Activated CD8-positive, alpha-beta T cell treated with anti-CD3 and anti-CD28 coated beads for 36 hours (primary cell): ENCODE measurements around the gene KRT28. TPM values are rescaled to one million over a fixed set of nuclear protein-coding genes. Genes with fewer than 3 reads are reported as not detected.

Source experiments
- ATAC-seq: fragments of 200-7000 bp; cut with Tn5 transposase; one replicate; pipeline ENCODE4 v1.10.0; 2021; ENCODE audit warnings: mild to moderate bottlenecking, moderate library complexity
- CTCF ChIA-PET: fragments of 350-600 bp; sonication (Branson Sonifier 250); formaldehyde crosslinking; loops from one replicate; lab custom pipeline; 2021; ENCODE audit warnings: antibody characterized with exemption; lab: Charles Lee
- POLR2A ChIA-PET: fragments of 350-600 bp; sonication (Branson Sonifier 250); formaldehyde crosslinking; loops from one replicate; lab custom pipeline; 2021; ENCODE audit warnings: antibody characterized with exemption; lab: Charles Lee
- DNase-seq: peaks from one replicate; pipeline ENCODE4 v3.0.0-alpha.2; 2020
- H3K27ac Mint-ChIP-seq: one replicate; pipeline ENCODE4 v1.8.0; 2021; ENCODE audit warnings: mild to moderate bottlenecking, mixed read lengths
- H3K27me3 Mint-ChIP-seq: one replicate; pipeline ENCODE4 v1.8.0; 2021; ENCODE audit warnings: mixed read lengths
- H3K36me3 Mint-ChIP-seq: one replicate; pipeline ENCODE4 v1.8.0; 2021; ENCODE audit warnings: low read depth, mixed read lengths
- H3K4me1 Mint-ChIP-seq: one replicate; pipeline ENCODE4 v1.8.0; 2021; ENCODE audit warnings: low read depth, mixed read lengths
- H3K4me3 Mint-ChIP-seq: one replicate; pipeline ENCODE4 v1.8.0; 2021; ENCODE audit warnings: mild to moderate bottlenecking, moderate library complexity, mixed read lengths
- H3K9me3 Mint-ChIP-seq: one replicate; pipeline ENCODE4 v1.8.0; 2021; ENCODE audit warnings: mixed read lengths
- intact Hi-C: fragments of 100-400 bp; cut with micrococcal nuclease; formaldehyde crosslinking; loops from one replicate; pipeline ENCODE4 v1.10.0; 2022
- total RNA-seq, 2 experiments: library from RNA; stranded (reverse); gene quantifications; one replicate each; pipeline ENCODE4 v1.2.3, GENCODE V29; 2021
- TF ChIP-seq, protein P1 (sequence below): fragments of 200-600 bp; IDR thresholded peaks from one replicate; pipeline ENCODE4 v1.8.0; 2022; ENCODE audit warnings: antibody characterized with exemption, mild to moderate bottlenecking

KRT28 gene
- total RNA-seq, 2 experiments from 2014 or later: not detected

DNA sequence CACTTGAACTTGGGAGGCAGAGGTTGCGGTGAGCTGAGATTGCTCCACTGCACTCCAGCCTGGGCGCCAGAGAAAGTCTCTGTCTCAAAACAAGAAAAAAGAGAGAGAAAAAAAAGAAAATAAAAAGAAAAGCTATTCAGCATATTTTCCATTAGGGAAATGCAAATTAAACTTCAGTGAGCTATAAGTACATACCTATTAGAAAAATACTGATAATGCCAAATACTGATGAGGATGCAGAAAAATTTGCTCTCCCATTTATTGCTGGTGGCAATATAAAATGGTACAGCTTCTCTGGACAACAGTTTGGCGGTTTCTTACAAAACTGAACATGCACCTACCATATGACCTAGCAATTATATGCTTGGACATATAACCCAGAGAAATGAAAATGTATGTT is 12.9 kb upstream of the KRT28 start:
- intact Hi-C loops: no loop called here
- H3K4me3 Mint-ChIP-seq: no peak overlapping the region
- H3K27ac Mint-ChIP-seq: no peak overlapping the region
- peaks cover 46% of the 10 kb centered on the region for H3K27me3 Mint-ChIP-seq
- ChIA-PET CTCF (interaction anchor here (1.2 kb wide), 1 partner anchor 9 kb away, joined by 6 read pairs; no protein-coding TSS in a partner anchor), POLR2A (no interaction called here)
- H3K9me3 Mint-ChIP-seq: no peaks in the 10 kb centered on the region
- ATAC-seq: no peak
- no peak for DNase-seq
- peaks cover 3% of the 10 kb centered on the region for H3K4me1 Mint-ChIP-seq
- TF ChIP-seq, protein P1, sequence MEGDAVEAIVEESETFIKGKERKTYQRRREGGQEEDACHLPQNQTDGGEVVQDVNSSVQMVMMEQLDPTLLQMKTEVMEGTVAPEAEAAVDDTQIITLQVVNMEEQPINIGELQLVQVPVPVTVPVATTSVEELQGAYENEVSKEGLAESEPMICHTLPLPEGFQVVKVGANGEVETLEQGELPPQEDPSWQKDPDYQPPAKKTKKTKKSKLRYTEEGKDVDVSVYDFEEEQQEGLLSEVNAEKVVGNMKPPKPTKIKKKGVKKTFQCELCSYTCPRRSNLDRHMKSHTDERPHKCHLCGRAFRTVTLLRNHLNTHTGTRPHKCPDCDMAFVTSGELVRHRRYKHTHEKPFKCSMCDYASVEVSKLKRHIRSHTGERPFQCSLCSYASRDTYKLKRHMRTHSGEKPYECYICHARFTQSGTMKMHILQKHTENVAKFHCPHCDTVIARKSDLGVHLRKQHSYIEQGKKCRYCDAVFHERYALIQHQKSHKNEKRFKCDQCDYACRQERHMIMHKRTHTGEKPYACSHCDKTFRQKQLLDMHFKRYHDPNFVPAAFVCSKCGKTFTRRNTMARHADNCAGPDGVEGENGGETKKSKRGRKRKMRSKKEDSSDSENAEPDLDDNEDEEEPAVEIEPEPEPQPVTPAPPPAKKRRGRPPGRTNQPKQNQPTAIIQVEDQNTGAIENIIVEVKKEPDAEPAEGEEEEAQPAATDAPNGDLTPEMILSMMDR: no peak
- H3K36me3 Mint-ChIP-seq: peaks cover 13% of the 10 kb centered on the region

DNA sequence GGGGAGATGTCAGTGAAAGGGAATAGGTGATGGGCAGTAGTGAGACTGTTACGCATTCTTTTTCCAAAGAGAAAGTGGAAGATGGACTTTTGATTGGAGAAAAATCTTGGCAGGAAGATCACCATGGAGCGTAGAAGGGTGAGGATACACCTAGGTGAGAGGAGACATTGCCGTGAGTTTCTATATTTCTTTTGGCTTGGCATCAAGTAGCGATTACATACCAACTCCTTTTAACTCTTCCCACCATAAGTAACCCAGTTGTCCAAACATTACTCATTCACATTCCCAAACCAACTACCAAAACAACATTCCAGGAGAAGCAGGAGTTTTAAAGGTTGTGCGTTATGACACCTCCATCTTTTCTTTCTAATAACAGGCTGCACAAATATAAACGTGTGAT is 10.7 kb upstream of the KRT28 start:
- intact Hi-C loops: no loop called here
- H3K27me3 Mint-ChIP-seq: peaks cover 60% of the 10 kb centered on the region
- POLR2A ChIA-PET: no interaction called here
- H3K36me3 Mint-ChIP-seq: peaks cover 2% of the 10 kb centered on the region
- DNase-seq (no peak), ATAC-seq (no peak)
- H3K9me3 Mint-ChIP-seq: no peaks in the 10 kb centered on the region
- CTCF ChIA-PET: interaction anchor here (1.1 kb wide), 1 partner anchor 191 kb away, joined by 3 read pairs; no protein-coding TSS in a partner anchor
- H3K4me3 Mint-ChIP-seq: no peak overlapping the region
- no peak overlapping the region for H3K27ac Mint-ChIP-seq
- TF ChIP-seq, protein P1: no peak
- no peaks in the 10 kb centered on the region for H3K4me1 Mint-ChIP-seq

GRCh38 chr17:40809721-40810421 is 10.1 kb upstream of the KRT28 start:
- intact Hi-C loops: no loop called here
- ChIA-PET POLR2A (no interaction called here), CTCF (interaction anchor here (0.9 to 1.1 kb wide), 3 partner anchors 9 to 513 kb away, joined by 3 to 5 read pairs (median 3); no protein-coding TSS in a partner anchor)
- ATAC-seq (no peak), DNase-seq (no peak)
- Mint-ChIP-seq H3K4me1 (no peaks in the 10 kb centered on the region), H3K36me3 (peaks cover 2% of the 10 kb centered on the region), H3K4me3 (no peak overlapping the region), H3K27ac (no peak overlapping the region), H3K27me3 (peaks cover 67% of the 10 kb centered on the region), H3K9me3 (no peaks in the 10 kb centered on the region)
- TF ChIP-seq, protein P1: no peak

DNA sequence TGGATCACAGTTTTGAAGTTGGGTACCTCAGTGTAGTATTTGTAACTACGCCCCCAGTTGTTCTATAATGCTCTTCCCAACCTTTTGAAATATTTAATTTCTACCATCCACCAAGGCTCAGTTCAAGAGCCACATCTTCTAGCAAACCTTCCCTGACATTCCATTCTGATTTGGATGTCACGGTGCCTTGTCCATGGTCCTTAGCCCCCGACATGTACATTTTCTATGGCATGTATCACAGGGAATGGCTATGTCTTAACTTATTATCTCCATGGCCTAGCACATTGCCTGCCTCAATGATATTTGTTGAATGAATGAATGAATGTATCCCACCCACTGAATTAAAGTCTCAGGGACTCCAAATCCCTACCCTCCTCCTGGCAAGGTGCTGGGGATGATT is 6.4 kb upstream of the KRT28 start:
- TF ChIP-seq, protein P1: no peak
- POLR2A ChIA-PET: interaction anchor here (0.7 kb wide), 1 partner anchor 44 kb away, joined by 4 read pairs; no protein-coding TSS in a partner anchor
- Mint-ChIP-seq H3K9me3 (no peaks in the 10 kb centered on the region), H3K27me3 (peaks cover 53% of the 10 kb centered on the region), H3K27ac (no peak overlapping the region), H3K36me3 (no peaks in the 10 kb centered on the region), H3K4me3 (no peak overlapping the region), H3K4me1 (peaks cover 2% of the 10 kb centered on the region)
- intact Hi-C loops: no loop called here
- ATAC-seq: no peak
- CTCF ChIA-PET: interaction anchor here (0.7 to 1.6 kb wide), 4 partner anchors 13 to 857 kb away, joined by 3 to 6 read pairs (median 3); no protein-coding TSS in a partner anchor
- DNase-seq: no peak

- no peaks in the 10 kb centered on the region for H3K9me3 Mint-ChIP-seq
- no peaks in the 10 kb centered on the region for H3K36me3 Mint-ChIP-seq
- H3K4me1 Mint-ChIP-seq: peaks cover 2% of the 10 kb centered on the region
- peaks cover 41% of the 10 kb centered on the region for H3K27me3 Mint-ChIP-seq
- TF ChIP-seq, protein P1: peak; percentile 92
- CTCF ChIA-PET: interaction anchor here (0.6 to 2.8 kb wide), 7 partner anchors 8 to 845 kb away, joined by 3 to 11 read pairs (median 4); no protein-coding TSS in a partner anchor
- ATAC-seq (peak; percentile 99), DNase-seq (peak; percentile 89)
- H3K27ac Mint-ChIP-seq: no peak overlapping the region
- POLR2A ChIA-PET: no interaction called here
- intact Hi-C loops: no loop called here
- H3K4me3 Mint-ChIP-seq: no peak overlapping the region
Observed at GRCh38 chr17:40803617-40804082, 3.9 kb upstream of the KRT28 start.
